SKM-1 treated with dmso at 0.1 percent for 144 hours (cell line): ENCODE data around the gene CD72.
"Not testable (repeated sequence)": the region's sequence is repeated elsewhere in the genome, so short reads cannot be mapped to it uniquely, and the experiment has no call there.

ENCODE experiments used
- DNase-seq: peaks from one replicate; lab custom pipeline; 2025; ENCODE audit not compliant: unreplicated experiment; lab: John Stamatoyannopoulos, UW

Gene CD72

GRCh38 chr9:35593581-35593980, 24.6 kb downstream of the CD72 start:
- DNase-seq: no peak

GRCh38 chr9:35588506-35588905, 29.7 kb downstream of the CD72 start:
- not testable (repeated sequence) for DNase-seq

GRCh38 chr9:35584681-35585080, 33.5 kb downstream of the CD72 start:
- DNase-seq: not testable (repeated sequence)

GRCh38 chr9:35583521-35583920, 34.7 kb downstream of the CD72 start:
- DNase-seq: not testable (repeated sequence)

GRCh38 chr9:35579659-35580227, 38.5 kb downstream of the CD72 start:
- DNase-seq: not testable (repeated sequence)

GRCh38 chr9:35579130-35579529, 39.1 kb downstream of the CD72 start:
- no peak for DNase-seq

GRCh38 chr9:35577486-35577885, 40.7 kb downstream of the CD72 start:
- no peak for DNase-seq

- DNase-seq: no peak
Measured at GRCh38 chr9:35575478-35575877, 42.7 kb downstream of the CD72 start.

GRCh38 chr9:35574578-35575122, 43.6 kb downstream of the CD72 start:
- no peak for DNase-seq

- no peak for DNase-seq
Measured at GRCh38 chr9:35570709-35571504, 47.3 kb downstream of the CD72 start.

- DNase-seq: no peak
Measured at GRCh38 chr9:35569206-35569605, 49.0 kb downstream of the CD72 start.

- DNase-seq: no peak
Measured at GRCh38 chr9:35568196-35568595, 50.0 kb downstream of the CD72 start.

GRCh38 chr9:35566417-35566816, 51.8 kb downstream of the CD72 start:
- no peak for DNase-seq

- DNase-seq: no peak
Measured at GRCh38 chr9:35564658-35565061, 53.6 kb downstream of the CD72 start.

GRCh38 chr9:35563791-35564197, 54.4 kb downstream of the CD72 start:
- no peak for DNase-seq

GRCh38 chr9:35562895-35563780, 55.1 kb downstream of the CD72 start:
- DNase-seq: no peak

GRCh38 chr9:35561468-35562261, 56.5 kb downstream of the CD72 start:
- no peak for DNase-seq

GRCh38 chr9:35560625-35561337, 57.4 kb downstream of the CD72 start:
- DNase-seq: no peak
